Fibroblast of lung (primary cell): ENCODE results near the gene ABHD13. TPM values are rescaled to one million over a fixed set of nuclear protein-coding genes. Genes with fewer than 3 reads are reported as not detected.

ENCODE experiments used
- DNase-seq, 2 donors: peaks; one replicate each; pipeline versions ENCODE4 v3.0.0 to v3.0.0-alpha.2; 2010; ENCODE audit warnings: low read depth in 2 of 2
- H2AFZ ChIP-seq: 2 replicates; pipeline ENCODE4 v1.5.1; 2012; ENCODE audit warnings: low read length, control low read depth, inconsistent platforms
- H3K27ac ChIP-seq: 2 replicates; pipeline ENCODE4 v1.5.1; 2011; ENCODE audit warnings: low read length, control low read depth; ENCODE audit not compliant: insufficient read depth
- H3K27me3 ChIP-seq: 2 replicates; pipeline ENCODE4 v1.5.1; 2011; ENCODE audit warnings: mild to moderate bottlenecking, low read length; ENCODE audit not compliant: control insufficient read depth, insufficient read depth
- H3K36me3 ChIP-seq: 2 replicates; pipeline ENCODE4 v1.5.1; 2011; ENCODE audit warnings: low read length; ENCODE audit not compliant: control insufficient read depth, insufficient read depth
- H3K4me1 ChIP-seq: 2 replicates; pipeline ENCODE4 v1.5.1; 2011; ENCODE audit warnings: low read length; ENCODE audit not compliant: control insufficient read depth, insufficient read depth; ENCODE audit errors: extremely low read depth
- H3K4me2 ChIP-seq: 2 replicates; pipeline ENCODE4 v1.5.1; 2011; ENCODE audit warnings: low read length, control low read depth; ENCODE audit not compliant: insufficient read depth; ENCODE audit errors: extremely low read depth
- H3K4me3 ChIP-seq, 4 experiments: fragments of 200-600 bp in 1 of 4; sonication (generic) in 1 of 4; replicated peaks in 1 of 4; 2 replicates each; pipeline ENCODE4 v1.5.1; 2011 to 2016; ENCODE audit warnings: low read length in 4 of 4, low read depth in 3 of 4, mild to moderate bottlenecking in 3 of 4, control low read depth in 2 of 4, inconsistent platforms in 1 of 4, mixed read lengths in 1 of 4; ENCODE audit not compliant: insufficient read depth in 1 of 4; ENCODE audit errors: control extremely low read depth in 1 of 4
- H3K79me2 ChIP-seq: 2 replicates; pipeline ENCODE4 v1.5.1; 2012; ENCODE audit warnings: mild to moderate bottlenecking, low read length, inconsistent platforms; ENCODE audit not compliant: control insufficient read depth, insufficient read depth
- H3K9ac ChIP-seq: 2 replicates; pipeline ENCODE4 v1.5.1; 2011; ENCODE audit warnings: mild to moderate bottlenecking, low read length, control low read depth; ENCODE audit not compliant: insufficient read depth
- H3K9me3 ChIP-seq: 2 replicates; pipeline ENCODE4 v1.5.1; 2012; ENCODE audit warnings: low read depth, low read length; ENCODE audit not compliant: control insufficient read depth, insufficient read depth
- H4K20me1 ChIP-seq: 2 replicates; pipeline ENCODE4 v1.5.1; 2011; ENCODE audit warnings: low read length; ENCODE audit not compliant: control insufficient read depth, insufficient read depth; ENCODE audit errors: extremely low read depth
- CTCF ChIP-seq, 2 donors: IDR thresholded peaks in 1 of 2; conservative IDR thresholded peaks in 1 of 2; 1 replicate in 1 of 2; 2 replicates in 1 of 2; pipeline ENCODE4 v1.5.1; 2011 to 2012; ENCODE audit warnings: low read length in 2 of 2, control low read depth in 1 of 2, inconsistent platforms in 1 of 2, low read depth in 1 of 2, mild to moderate bottlenecking in 1 of 2
- EZH2 ChIP-seq: IDR thresholded peaks from 2 replicates; pipeline ENCODE4 v1.5.1; 2012; ENCODE audit warnings: low read length, control low read depth, mild to moderate bottlenecking; ENCODE audit errors: missing control alignments
- polyA plus RNA-seq, 2 donors: library from polyadenylated mRNA; depleted of rRNA in 1 of 2; stranded (reverse) in 1 of 2; unstranded in 1 of 2; fragments of >200 nt; gene quantifications; 2 replicates each; pipeline ENCODE4 v1.2.1, GENCODE V29; 2011 to 2012; ENCODE audit warnings: missing spikeins in 1 of 2
- total RNA-seq: library from RNA; depleted of rRNA; stranded (reverse); fragments of >200 nt; gene quantifications from 2 replicates; pipeline ENCODE4 v1.2.1, GENCODE V29; 2014

Gene ABHD13
- total and polyA plus RNA-seq, 2 donors (not counting 1 experiment from before 2014, with no cell fraction given), result 7.1 to 9.7 TPM

GRCh38 chr13:108200781-108201398 lies 17.3 kb upstream of the ABHD13 start:
- H3K36me3 ChIP-seq, result no peaks in the 10 kb centered on the region
- no peak overlapping the region for H3K4me3 ChIP-seq
- peak; percentile 22 to 64 for DNase-seq
- no peaks in the 10 kb centered on the region for H4K20me1 ChIP-seq
- no peak overlapping the region for H3K4me2 ChIP-seq
- no peak overlapping the region for H3K27ac ChIP-seq
- H3K9me3 ChIP-seq, result no peaks in the 10 kb centered on the region
- no peak overlapping the region for H2AFZ ChIP-seq
- H3K27me3 ChIP-seq, result no peaks in the 10 kb centered on the region
- TF ChIP-seq CTCF (conservative IDR thresholded peaks at IDR 0.05 in 1 of 2, IDR thresholded peaks at IDR 0.05 in 1 of 2; ENCODE audit: low read depth in 1 of 2, low read length in 2 of 2) (no peak), EZH2 (no peak)
- no peak overlapping the region for H3K9ac ChIP-seq
- no peaks in the 10 kb centered on the region for H3K4me1 ChIP-seq
- H3K79me2 ChIP-seq, result no peaks in the 10 kb centered on the region

- TF ChIP-seq EZH2 (no peak), CTCF (conservative IDR thresholded peaks at IDR 0.05 in 1 of 2, IDR thresholded peaks at IDR 0.05 in 1 of 2; ENCODE audit: low read depth in 1 of 2, low read length in 2 of 2) (no peak)
- Histone ChIP-seq H2AFZ (no peak overlapping the region), H4K20me1 (no peaks in the 10 kb centered on the region), H3K4me2 (no peak overlapping the region), H3K4me1 (peaks cover 2% of the 10 kb centered on the region), H3K79me2 (no peaks in the 10 kb centered on the region), H3K4me3 (no peak overlapping the region), H3K27ac (no peak overlapping the region), H3K36me3 (no peaks in the 10 kb centered on the region), H3K27me3 (no peaks in the 10 kb centered on the region), H3K9ac (no peak overlapping the region), H3K9me3 (no peaks in the 10 kb centered on the region)
- DNase-seq, result no peak
Observed at GRCh38 chr13:108210551-108210950, 7.6 kb upstream of the ABHD13 start.

DNA sequence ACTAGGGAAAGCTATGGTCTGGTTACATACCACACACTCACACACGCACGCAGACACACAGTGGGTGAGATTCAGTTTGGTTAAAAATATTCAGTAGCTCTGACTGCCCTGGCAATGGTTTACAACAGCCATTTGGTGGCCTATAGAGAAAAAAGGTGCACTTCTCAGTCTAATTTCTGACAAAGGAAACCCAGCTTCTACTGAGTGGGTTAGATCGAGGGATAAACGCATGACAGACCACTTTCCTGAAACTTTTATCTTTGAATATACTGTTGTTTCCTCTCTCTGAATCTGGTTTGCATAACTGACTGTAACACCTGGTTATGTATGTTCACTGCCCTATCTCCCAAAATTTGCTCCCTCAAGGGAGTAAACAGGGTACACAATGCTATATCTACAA lies 5.3 kb upstream of the ABHD13 start:
- TF ChIP-seq EZH2 (no peak), CTCF (conservative IDR thresholded peaks at IDR 0.05 in 1 of 2, IDR thresholded peaks at IDR 0.05 in 1 of 2; ENCODE audit: low read depth in 1 of 2, low read length in 2 of 2) (no peak)
- H3K79me2 ChIP-seq, result peaks cover 6% of the 10 kb centered on the region
- no peak overlapping the region for H3K4me3 ChIP-seq
- no peaks in the 10 kb centered on the region for H3K36me3 ChIP-seq
- H3K27me3 ChIP-seq, result no peaks in the 10 kb centered on the region
- no peaks in the 10 kb centered on the region for H4K20me1 ChIP-seq
- no peak for DNase-seq
- no peaks in the 10 kb centered on the region for H3K9me3 ChIP-seq
- H3K27ac ChIP-seq, result no peak overlapping the region
- peaks cover 2% of the 10 kb centered on the region for H3K4me1 ChIP-seq
- no peak overlapping the region for H2AFZ ChIP-seq
- no peak overlapping the region for H3K9ac ChIP-seq
- H3K4me2 ChIP-seq, result no peak overlapping the region
